ENCODE measurements around the gene REST.
"Not testable (repeated sequence)": the region's sequence is repeated elsewhere in the genome, so short reads cannot be mapped to it uniquely, and the experiment has no call there.

REST gene

DNA sequence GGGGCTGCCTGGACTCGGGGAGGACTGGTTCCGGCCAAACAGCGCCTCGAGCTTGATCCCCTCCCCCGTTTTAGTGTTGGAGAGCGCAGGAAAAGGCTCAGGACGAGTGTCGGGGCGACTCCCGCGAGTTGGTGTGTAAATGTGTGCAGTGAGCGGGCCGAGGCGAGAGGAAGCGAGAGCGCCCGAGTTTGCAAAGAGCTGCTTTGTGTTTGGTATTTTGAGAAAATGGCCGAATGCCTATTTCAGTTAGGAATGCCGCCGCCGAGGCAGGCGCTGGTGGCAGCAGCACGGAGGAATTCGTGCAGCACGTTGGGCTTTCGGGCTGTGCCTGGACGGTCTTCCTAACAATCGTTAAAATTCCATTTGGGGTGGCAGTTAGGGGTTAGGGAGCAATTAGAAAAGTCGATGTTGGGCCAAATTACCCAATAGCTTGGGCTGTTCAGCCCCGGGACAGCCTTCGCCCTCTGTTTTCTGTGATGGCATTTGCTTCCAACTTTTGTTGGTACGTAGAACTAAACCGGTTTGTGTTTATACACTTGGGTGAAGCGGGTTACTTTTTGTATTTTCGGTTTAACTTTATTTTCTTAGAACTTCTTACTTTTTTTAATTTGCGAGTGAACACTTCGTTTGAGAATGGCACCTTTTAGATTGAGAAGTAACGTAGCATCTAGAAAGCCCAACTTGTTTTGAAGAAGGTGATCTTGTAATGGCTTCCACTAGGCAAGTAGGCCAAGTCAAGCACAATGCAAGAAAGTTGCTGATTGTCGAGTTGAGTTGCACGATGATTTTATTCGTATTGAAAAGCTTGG, 1.6 kb downstream of the REST start:
- peak; percentile 42 for DNase-seq (ENCODE audit: low spot score)
- POLR2A ChIA-PET (ENCODE audit: low non-redundant PET): interaction anchor here (0.6 to 1.1 kb wide), 2 partner anchors 28 to 68 kb away, joined by 3 to 5 read pairs; partner anchors contain the start of gene NOA1
- CTCF ChIA-PET: interaction anchor here (0.6 to 0.7 kb wide), 2 partner anchors 51 to 477 kb away, joined by 3 to 10 read pairs; no protein-coding TSS in a partner anchor
- TF ChIP-seq, protein P1, sequence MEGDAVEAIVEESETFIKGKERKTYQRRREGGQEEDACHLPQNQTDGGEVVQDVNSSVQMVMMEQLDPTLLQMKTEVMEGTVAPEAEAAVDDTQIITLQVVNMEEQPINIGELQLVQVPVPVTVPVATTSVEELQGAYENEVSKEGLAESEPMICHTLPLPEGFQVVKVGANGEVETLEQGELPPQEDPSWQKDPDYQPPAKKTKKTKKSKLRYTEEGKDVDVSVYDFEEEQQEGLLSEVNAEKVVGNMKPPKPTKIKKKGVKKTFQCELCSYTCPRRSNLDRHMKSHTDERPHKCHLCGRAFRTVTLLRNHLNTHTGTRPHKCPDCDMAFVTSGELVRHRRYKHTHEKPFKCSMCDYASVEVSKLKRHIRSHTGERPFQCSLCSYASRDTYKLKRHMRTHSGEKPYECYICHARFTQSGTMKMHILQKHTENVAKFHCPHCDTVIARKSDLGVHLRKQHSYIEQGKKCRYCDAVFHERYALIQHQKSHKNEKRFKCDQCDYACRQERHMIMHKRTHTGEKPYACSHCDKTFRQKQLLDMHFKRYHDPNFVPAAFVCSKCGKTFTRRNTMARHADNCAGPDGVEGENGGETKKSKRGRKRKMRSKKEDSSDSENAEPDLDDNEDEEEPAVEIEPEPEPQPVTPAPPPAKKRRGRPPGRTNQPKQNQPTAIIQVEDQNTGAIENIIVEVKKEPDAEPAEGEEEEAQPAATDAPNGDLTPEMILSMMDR (conservative IDR thresholded peaks at IDR 0.05; ENCODE audit: low read depth): 0 out of 2 replicates have a peak, but pooled peaks have one; percentile 8
- peak overlapping the region; percentile 93 for H3K27ac ChIP-seq

DNA sequence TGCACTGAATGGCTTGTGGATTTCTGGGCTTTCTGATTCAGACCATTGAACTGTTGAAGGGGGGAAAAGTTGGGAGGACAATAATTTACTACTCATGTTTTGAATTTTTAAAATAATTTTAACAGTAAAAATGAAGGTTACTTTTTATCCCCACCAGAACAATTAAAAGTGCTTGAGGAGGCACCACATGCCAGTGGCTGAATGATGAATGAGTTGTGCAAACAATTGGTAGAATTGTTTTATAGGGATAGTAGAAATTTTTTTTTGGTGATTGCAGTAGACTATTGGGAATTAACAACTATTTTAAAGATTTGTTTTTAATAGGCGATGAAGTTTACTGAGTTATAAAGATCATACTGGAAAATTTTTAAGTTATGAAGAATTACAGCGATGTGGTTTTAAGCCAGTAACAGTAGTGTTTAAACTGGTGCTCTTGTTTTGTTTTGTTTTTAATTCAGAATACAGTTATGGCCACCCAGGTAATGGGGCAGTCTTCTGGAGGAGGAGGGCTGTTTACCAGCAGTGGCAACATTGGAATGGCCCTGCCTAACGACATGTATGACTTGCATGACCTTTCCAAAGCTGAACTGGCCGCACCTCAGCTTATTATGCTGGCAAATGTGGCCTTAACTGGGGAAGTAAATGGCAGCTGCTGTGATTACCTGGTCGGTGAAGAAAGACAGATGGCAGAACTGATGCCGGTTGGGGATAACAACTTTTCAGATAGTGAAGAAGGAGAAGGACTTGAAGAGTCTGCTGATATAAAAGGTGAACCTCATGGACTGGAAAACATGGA, 2.7 kb downstream of the REST start:
- TF ChIP-seq, protein P1 (conservative IDR thresholded peaks at IDR 0.05; ENCODE audit: low read depth): no peak
- POLR2A ChIA-PET (ENCODE audit: low non-redundant PET): no interaction called here
- DNase-seq (ENCODE audit: low spot score): no peak
- CTCF ChIA-PET: no interaction called here
- no peak overlapping the region for H3K27ac ChIP-seq

DNA sequence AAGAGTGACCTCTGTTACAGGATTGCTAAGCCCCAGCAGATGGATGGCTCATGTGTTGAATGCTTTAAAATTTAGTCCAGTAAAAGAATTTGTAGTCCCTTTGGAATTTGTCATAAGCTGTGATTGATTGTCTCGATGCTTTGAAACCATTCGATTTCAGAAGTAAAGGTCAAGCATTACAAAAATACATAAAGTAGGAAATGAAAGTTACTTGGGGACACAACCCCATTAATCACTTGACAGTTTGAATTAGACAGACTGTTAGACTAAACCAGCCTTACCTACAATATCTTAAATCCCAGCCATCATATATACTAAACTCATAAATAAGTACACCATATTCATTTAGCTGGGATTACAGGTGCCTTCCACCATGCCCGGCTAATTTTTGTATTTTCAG, 6.6 kb downstream of the REST start:
- ChIA-PET CTCF (no interaction called here), POLR2A (ENCODE audit: low non-redundant PET) (no interaction called here)
- no peak overlapping the region for H3K27ac ChIP-seq
- TF ChIP-seq, protein P1 (conservative IDR thresholded peaks at IDR 0.05; ENCODE audit: low read depth): no peak
- DNase-seq (ENCODE audit: low spot score): no peak

DNA sequence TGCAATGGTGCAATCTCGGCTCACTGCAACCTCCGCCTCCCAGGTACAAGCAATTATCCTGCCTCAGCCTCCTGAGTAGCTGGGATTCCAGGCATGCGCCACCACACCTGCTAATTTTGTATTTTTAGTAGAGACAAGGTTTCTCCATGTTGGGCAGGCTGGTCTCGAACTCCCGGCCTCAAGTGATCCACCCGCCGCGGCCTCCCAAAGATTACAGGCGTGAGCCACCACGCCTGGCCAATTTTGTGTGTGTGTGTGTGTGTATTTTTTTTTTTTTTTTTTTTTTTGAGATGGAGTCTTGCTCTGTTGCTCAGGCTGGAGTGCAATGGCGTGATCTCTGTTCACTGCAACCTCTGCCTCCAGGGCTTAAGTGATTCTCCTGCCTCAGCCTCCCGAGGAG, 7.3 kb downstream of the REST start:
- POLR2A ChIA-PET (ENCODE audit: low non-redundant PET); H3K27ac ChIP-seq; CTCF ChIA-PET; DNase-seq (ENCODE audit: low spot score): not testable (repeated sequence)

DNA sequence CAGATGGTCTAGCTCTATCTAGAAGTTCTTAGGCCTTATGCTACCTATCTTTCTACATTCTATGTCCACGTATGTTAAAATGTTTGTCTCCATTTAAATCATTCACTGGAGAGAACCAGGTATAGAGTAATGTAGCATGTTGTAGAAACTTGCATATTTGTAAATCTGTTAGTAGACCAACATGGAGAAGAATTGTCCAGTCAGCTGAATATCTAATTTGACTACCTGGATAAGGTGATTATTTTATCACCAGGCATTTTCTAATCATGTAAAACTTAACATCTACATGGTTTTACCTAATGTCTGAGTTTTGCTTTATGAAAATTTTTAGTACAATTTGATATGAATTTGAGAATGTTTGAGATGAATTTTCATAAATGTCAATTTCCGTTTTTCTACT, 19.5 kb downstream of the REST start:
- TF ChIP-seq, protein P1 (conservative IDR thresholded peaks at IDR 0.05; ENCODE audit: low read depth): no peak
- no peak for DNase-seq (ENCODE audit: low spot score)
- no peak overlapping the region for H3K27ac ChIP-seq
- ChIA-PET POLR2A (ENCODE audit: low non-redundant PET) (no interaction called here), CTCF (interaction anchor here (0.6 kb wide), 1 partner anchor 19 kb away, joined by 3 read pairs; no protein-coding TSS in a partner anchor)

DNA sequence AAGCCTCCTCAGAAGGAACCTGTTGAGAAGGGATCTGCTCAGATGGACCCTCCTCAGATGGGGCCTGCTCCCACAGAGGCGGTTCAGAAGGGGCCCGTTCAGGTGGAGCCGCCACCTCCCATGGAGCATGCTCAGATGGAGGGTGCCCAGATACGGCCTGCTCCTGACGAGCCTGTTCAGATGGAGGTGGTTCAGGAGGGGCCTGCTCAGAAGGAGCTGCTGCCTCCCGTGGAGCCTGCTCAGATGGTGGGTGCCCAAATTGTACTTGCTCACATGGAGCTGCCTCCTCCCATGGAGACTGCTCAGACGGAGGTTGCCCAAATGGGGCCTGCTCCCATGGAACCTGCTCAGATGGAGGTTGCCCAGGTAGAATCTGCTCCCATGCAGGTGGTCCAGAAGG, 22.9 kb downstream of the REST start:
- TF ChIP-seq, protein P1 (conservative IDR thresholded peaks at IDR 0.05; ENCODE audit: low read depth): no peak
- ChIA-PET CTCF (interaction anchor here (0.6 kb wide), 1 partner anchor 19 kb away, joined by 4 read pairs; no protein-coding TSS in a partner anchor), POLR2A (ENCODE audit: low non-redundant PET) (no interaction called here)
- no peak for DNase-seq (ENCODE audit: low spot score)
- H3K27ac ChIP-seq: no peak overlapping the region
